CD4-positive, alpha-beta T cell treated with Interleukin-4 for 4 hours (primary cell): ENCODE results near the gene NANS.
"Not testable (repeated sequence)": the region's sequence is repeated elsewhere in the genome, so short reads cannot be mapped to it uniquely, and the experiment has no call there.

ENCODE experiments used
- DNase-seq: peaks from one replicate; pipeline ENCODE4 v3.0.0-alpha.2; 2020

The NANS gene

DNA sequence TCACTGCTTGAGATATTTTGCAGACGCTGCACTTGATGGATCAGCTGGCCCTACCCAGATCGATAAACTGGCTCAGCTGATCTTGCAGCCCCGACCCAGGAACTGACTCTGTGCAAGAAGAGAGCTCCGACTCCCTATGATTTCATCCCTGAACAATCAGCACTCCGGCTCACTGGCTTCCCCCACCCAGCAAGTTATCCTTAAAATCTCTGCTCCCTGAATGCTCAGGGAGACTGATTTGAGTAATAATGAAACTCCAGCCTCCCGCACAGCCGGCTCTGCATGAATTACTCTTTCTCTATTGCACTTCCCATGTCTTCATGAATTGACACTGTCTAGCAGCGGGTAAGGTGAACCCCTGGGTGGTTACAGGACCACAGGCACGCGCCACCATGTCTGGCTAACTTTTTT is 16.9 kb upstream of the NANS start:
- DNase-seq: no peak

DNA sequence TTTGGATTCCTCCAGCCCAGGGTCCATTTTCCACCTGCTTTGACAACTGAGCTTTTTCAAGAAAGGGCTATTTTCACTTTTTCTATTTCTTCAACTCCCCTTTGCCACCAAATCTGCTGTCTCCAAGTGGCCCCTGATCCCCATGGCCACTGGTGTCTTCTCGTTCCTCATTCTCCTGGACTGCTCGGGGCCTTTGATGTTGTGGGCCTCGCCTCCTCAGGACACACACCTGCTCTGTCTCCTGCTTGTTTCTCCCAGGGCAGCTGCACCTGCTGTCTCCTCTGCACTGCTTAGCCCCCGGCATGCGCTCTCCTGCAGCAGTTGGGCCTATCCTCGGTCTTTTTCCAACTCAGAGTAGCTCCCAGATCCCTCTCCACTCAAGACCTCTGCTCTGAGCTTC is 16.3 kb upstream of the NANS start:
- no peak for DNase-seq

DNA sequence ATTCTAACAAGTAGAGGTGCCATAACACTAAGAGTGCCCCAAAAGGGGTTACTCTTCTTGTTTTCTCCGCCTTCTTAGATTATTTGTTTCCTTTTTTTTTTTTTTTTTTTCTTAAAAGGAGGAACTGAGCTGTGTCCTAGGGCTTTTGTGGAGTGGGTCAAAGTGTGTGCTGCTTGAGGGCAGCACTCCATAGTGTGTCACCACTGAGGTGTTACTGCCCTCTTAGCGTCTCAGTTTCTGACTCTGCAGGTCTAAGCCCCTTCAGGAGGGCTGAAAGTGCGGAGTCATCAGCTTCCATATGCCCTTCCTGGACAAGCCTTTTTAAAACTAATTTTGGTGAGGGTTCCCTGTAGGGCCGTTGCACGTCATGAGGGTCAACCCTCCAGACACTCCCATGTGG is 12.6 kb upstream of the NANS start:
- no peak for DNase-seq

DNA sequence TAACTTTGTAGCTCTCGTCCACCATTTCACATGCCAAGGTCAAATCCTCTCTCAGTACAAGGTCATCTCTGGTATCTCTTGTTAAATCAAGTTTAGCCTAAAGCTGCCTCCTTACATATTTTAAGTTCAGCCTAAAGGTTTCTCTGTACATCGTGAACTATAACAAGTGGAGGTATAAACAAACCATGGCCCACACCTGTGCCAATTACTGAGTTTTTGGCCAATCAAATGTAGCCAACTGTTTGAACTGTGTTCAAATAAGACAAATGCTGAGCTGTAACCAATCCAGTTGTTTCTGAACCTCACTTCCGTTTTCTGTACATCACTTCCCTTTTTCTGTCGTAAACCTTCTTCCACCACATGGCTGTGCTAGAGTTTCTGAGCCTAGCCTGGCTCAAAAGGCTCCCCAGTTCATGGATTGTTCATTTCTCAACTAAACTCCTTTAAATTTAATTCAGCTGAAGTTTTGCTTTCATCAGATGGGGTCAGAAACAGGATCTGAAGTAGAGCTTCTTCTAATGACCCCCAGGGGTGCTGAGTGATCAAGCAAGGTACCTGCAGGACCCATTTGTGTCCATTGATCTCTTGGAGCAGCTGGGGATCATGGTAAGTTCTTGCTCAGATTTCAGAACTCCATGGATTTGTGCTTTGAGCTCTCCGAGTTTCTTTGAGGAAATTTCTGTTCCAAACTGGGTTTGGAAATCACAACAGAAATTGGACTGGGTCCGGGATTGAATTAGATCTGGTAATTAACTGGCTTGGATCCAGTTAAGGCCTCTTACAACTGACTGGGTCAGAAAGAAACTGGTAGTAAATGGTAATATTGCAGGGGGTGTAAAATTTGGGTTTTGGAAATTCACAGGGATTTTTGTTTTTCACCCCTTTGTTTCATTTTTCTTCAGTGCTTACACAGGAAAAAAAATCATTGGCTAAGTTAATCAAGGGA is 11.0 kb upstream of the NANS start:
- DNase-seq: peak; percentile 70

DNA sequence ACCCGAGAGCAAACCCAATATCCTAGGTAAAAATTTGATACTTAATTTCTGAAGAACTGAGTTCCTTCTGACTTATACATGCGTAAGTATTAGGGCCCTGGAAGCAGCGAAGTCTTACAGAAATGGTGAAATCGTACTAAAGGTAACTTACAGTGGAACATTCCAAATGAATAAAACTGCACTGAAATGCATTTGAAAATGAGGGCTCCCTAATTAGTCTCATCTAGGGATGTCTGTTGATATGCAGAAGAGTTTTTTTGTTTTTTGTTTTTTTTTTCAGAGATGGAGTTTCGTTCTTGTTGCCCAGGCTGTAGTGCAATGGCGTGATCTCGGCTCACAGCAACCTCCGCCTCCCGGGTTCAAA is 10.4 kb upstream of the NANS start:
- no peak for DNase-seq

DNA sequence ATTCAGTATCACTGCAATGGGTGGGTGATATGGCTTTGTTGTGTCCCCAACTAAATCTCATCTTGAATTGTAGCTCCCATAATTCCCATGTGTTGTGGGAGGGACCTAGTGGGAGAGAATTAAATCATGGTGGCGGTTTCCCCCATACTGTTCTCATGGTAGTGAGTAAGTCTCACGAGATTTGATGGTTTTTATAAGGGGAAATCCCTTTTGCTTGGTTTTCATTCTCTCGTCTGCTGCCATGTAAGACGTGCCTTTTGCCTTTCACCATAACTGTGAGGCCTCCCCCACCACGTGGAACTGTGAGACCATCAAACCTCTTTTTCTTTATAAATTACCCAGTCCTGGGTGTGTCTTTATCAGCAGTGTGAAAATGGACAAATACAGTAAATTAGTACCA is 9.5 kb upstream of the NANS start:
- no peak for DNase-seq

DNA sequence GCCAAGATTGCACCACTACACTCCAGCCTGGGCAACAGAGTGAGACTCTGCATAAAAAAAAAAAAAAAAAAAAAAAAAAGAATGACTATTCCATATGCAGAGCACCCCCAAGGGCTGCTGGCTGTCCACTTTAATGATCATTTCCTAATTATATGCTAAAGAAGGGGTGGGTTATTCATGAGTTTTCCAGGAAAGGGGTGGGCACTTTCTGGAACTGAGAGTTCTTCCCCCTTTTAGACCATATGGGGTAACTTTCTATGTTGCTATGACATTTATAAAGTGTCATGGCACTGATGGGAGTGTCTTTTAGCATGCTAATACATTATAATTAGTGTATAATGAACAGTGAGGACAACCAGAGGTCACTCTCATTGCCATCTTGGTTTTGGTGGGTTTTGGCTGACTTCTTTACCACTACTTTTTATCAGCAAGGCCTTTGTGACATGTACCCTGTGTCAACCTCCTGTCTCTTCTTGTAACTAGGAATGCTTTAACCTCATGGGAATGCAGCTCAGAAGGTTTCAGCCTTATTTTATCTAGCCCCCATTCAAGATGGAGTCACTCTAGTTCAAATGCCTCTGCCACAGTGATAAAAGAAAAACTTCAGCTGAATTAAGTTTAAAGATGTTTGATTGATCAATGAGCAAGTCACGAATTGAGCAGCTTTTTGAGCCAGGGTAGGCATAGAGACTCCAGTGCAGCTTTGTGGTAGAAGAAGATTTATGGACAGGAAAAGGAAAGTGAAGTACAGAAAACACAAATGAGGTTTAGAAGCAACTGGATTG is 7.1 kb upstream of the NANS start:
- no peak for DNase-seq

DNA sequence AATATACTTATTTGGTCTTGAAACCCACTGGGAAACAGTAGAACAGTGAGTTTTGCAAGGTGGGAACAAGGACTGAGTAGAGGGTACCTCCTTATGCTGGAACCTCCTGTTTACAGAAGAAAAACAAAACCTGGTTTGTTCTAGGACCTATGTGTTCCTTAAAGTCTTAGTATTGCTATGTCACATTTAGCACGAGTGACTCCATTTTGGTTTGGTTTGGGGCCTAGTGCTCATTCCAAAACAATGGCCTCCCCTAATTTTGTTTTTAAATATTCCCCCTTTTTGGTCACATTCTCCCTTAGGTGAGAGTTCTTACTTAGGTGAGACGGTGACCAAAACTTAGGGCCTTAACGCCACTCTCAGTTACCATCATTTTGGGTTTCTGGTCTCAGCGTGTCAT is 6.2 kb upstream of the NANS start:
- no peak for DNase-seq

DNA sequence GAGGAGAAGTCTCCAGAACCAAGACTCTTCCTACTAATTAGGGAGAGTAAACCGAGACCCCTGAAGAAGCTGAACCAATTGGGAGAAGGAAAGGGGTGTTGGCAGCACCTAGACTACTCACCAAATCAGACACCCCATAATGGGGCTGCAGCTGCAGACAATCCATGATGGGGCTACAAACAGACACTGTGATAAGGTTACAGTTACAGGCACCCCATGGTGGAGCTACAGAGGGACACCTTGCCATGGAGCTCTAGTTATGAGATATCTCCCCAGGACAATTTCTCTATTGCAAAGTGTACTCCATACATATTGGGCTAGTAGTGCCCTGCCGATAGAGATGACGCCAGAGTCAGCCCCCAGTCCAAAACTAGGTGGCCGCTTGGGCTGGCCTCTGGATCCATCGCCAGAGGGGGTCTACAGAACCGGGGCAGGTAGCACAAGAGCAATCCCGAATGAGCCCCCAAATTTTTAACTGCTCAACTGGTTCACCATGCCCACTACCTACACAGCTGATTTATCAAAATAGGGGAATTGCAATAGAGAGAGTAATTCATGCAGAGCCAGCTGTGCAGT is 2.1 kb upstream of the NANS start:
- no peak for DNase-seq

DNA sequence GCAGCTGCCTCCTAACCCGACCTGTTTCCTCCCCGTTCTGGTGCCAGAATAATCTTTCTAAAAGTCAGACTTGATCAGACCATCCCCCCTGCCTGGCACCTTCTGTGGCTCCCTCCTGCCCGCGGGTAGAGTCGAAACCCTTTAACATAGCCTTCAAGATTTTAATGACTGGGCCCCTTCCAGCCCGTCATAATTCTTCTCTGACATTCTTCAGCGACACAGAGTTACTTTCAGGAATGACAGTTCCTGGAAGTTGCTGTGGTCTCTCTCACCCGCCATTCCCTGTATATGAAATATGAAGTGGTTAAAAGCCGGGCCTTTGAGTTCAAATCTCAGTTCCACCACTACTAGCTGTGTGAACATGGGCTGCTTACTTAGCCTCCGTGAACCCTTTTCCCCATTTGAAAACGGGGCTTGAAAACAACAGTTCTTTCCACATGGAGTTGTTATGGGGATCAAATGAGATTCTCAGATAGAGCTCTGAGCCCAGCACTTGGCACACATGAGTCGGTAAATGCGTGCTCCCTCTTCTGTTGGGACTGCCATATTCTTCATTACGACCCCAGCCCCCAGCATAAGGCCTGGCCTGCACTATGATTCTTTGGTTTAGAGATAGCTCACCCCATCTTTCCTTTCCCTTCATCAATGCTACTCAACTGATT is 737 bp downstream of the NANS start:
- no peak for DNase-seq

DNA sequence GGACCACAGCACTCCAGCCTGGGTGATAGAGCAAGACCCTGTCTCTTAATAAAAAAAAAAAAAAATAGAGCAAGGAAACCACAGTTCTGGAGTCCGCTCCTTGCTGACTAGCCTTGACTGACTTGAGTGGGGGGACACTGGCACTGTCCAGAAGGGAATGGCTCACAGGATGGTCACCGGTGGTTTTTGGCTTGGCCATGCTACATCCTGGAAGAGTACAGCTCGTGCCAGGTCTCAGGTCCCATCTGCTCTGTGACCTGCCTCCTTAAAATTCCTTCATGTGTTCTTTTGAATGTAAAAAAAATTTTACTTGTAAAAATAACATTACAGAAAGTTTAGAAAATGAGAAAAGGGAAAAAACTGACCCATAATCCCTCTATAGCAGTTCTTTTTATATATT is 5.6 kb downstream of the NANS start:
- no peak for DNase-seq

DNA sequence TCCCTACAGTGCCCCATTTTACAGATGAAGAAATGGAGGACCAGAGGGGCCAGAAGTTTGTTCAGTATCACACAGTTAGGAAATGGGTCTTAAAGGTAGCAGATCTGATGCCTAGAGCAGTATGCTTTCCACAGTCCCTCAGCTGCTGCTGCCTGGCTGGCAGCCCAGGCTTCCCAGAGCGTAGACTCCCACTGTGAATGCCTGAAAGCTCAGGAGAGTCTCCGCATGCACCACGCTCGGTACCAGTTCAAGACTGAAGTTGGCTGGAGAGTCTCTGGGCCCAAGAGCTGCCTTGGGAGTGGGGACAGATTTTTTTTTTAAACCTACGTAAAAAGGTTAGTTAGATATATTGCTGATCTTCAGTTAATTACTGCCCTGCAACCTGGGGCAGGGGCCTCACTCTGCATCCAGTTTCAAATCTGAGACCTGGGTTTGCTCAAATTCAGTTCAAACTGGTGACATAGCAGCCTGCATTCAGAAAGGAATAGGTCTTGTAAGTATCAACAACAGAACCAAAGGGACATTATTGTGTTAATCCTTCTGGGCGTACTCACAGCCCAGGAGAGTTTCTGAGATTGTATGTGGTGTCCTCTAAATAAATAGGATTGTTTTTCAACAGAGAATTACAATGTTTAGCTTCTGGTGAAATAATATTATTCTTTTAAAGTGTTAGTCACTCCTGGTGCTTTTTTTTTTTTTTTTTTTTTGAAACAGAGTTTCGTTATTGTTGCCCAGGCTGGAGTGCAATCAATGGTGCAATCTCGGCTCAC is 8.3 kb downstream of the NANS start:
- no peak for DNase-seq

DNA sequence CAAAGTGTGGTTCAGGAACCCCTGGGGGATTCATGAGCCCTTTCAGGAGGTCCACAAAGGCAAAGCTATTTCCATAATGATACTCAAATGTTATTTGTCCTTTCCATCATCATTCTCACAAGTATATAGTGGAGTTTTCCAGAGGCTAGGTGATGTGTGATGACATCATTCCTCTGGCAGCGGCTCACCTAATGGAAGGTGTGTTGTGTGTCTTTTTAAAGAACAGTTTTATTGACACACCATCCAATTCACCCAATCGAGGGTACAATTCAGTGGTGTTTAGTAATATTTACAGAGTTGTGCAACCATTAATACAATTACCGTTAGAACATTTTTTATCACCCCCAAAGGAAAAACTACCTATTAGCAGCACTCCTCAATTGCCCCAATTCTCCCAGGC is 9.7 kb downstream of the NANS start:
- DNase-seq: no peak

DNA sequence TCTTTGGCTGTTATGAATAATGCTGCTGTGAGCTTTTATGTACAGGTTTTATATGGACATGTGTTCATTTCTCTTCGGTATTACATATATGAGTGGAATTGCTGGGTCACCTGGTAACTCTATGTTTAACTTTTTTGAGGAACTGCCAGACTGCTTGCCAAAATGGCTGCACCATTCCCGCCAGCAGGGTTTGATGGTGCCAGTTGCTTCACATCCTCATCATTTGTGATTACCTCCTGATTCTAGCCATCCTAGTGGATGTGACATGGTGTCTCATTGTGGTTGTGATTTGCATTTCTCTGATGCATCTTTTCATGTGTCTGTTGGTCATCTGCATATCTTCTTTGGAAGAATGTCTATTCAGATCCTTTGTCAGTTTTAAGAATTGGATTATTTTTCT is 10.7 kb downstream of the NANS start:
- DNase-seq: no peak

DNA sequence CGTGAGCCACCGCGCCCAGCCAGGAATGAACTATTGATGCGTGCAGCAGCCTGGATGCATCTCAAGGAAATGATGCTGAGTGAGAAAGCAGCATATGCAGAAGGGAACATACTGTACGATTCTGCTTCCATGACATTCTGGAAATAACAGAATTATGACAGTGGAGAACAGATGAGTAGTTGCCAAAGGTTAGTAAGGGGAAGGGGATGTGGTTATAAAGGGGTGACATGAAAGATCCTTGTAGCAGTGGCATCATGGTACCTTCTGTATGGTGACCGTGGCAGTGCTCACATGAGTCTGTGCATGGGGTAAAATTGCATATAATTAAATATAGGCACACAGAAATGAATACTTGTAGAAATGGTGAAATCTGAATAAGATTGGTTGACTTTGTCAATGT is 13.0 kb downstream of the NANS start:
- DNase-seq: no peak

DNA sequence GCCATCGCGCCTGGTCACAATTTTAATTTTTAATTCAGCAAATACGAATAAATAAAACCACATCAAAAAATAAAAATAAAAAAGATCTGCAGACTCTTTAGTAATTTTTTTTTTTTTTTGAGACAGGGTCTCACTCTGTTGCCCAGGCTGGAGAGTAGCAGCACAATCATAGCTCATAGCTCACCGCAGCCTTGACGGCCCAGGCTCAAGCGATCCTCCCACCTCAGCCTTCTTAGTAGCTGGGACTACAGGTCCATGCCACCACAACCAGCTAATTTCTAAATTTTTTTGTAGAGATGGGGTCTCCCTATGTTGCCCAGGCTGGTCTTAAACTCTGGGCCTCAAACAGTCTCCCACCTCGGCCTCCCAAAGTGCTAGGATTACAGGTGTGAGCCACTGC is 14.2 kb downstream of the NANS start:
- no peak for DNase-seq

DNA sequence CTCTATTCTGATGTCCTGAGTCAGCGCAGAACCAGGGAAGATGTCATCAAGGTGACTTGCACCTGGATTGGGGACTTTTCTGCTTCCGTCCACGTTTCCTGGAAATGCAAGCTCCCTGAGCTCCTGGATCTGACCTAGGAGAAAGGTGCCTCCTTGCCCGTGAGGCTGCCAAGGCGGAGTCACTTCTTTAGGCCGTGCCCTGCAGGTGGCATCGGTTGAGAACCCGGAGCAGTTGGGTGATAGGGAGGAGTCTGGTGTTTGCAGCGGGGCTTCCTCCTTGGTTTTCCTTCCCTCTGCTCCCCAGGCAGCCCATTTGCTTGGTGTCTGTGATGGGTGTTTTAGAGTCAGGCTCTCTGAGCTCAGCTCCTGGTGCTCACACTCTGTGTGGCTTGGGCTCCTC is 15.2 kb downstream of the NANS start:
- DNase-seq: no peak

DNA sequence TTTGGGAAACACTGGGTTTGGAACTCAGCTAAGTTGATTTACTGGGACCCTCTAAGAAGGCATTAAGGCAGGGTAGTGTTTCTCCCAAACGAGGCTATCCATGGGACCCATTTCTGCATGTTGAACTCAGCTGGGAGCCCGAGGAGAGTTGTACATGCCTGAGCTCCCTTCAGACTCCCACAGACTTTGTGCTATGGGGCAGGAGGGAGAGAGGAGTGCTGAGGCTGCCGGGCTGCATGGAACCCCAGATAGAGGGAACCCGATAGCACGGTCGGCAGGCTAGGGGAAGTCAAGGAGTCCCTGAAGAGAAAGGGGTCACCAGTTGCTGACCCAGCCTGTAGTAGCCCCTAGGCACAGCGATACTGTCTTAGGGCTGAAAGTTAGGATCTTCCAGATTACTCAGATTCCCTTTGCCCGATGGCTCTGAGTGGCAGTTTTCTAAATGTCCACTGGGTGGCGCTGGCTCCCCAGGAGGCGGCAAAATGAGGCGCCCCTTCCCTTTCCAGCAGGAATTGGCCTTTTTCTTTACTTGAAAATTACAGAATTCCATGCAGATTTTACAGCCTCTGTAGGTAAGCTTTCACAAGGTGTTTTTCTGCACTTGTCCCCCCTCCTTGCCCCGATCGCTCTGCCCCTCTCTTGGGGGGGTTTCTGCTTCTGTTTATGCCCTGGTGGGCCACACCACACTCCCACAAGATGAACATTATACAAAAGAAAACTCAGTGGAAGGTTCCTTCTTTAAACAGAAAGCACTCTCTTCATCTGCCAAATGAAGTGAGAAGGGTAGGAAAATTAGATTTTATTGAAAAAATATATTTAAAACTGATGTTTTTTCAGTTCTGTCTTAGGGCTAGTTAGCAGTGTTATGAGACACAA is 17.8 kb downstream of the NANS start:
- peak; percentile 76 for DNase-seq

DNA sequence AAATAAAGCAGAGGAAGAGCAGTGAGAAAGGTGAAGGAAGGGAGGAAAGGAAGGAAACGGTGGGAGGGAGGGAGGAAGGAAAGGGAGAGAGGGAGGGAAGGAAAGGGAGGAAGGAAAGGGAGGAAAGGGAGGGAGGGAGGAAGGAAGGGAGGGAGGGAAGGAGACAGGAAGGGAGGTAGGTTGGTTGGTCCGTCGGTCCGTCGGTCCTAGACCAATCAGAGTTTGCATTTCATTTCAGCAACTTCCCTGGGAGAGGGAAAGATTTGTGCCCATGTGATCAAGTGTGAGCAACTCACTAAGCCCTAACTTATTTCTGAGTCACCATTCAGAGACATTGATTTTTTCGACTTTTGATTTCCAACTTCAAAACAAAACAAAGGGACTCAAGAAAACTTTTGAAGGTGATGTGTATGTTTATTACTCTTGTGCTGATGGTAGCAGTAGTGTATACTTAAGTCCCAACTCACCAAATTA is 18.8 kb downstream of the NANS start:
- peak; percentile 72 for DNase-seq

DNA sequence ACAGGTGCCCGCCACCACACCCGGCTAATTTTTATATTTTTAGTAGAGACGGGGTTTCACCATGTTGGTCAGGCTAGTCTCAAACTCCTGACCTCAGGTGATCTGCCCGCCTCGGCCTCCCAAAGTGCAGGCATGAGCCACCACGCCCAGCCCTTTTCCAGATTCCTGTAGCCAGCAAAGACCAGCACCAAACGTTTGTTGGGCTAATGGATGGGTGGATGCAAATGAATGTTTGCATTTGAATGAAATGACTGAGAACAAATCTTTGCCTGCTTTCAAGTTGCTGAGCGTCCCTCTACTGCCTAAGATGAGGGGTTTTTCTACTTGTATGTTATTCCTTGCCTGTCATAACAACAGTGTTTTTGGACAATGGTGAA is 20.0 kb downstream of the NANS start:
- DNase-seq: not testable (repeated sequence)

DNA sequence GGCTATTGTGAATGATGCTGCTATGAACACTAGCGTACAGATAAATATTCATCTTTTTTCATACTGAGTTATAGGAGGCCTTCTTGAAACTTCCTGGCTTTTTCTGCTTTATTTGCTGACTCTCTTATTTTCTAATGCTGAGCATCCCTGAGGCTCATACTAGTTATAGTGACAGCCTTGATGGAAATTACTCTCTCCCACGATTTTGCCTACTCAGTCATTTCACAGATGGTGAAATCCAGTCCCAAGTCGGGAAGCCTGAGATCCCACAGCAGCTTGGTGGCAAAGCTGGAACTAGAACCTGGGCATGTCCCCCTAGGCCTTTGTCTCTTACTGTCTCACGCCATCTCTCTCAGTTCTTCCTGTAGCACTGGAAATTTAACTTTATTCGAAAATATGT is 22.4 kb downstream of the NANS start:
- no peak for DNase-seq

DNA sequence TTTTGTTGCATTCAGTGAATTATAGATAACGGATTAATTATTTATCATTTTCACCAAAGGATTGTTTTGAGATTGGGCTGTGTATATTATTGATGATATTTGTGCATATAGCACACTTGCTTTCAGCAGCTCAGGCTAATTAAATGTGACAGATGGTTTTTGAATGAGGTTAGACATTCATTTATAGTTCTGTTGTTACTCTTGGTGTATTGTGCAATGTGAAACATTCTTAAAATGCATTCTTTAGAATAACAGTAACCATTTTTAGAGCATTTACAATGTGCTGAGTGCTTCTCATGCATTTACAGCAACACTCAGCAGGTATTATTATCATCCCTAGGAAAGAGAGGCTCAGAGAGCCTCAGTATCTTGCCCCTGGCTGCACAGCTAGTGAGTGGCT is 23.8 kb downstream of the NANS start:
- no peak for DNase-seq
